ENCODE results near the gene FOXP2. TPM values are rescaled to one million over a fixed set of nuclear protein-coding genes. Genes with fewer than 3 reads are reported as not detected.

FOXP2 gene
- total RNA-seq, 2 experiments from 2014 or later = not detected

DNA sequence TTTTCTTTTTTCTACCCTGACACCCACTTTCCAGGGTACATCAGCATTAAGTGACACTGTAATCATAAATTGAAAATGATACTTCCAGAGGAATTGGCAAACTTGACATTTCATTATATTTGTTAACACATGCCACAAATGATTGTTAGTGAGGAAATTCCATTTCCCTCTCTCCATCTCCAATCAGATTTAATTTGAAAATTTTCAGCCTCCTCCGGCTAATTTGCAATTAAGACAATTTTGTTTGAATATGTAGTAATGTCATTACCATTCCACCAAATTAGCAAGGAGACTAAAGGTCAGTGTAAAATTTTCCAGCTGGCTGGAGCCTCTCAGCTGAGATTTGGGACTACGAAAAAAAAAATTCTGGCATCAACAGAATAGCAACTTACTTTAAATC, 242.7 kb downstream of the FOXP2 start:
- intact Hi-C loops (cut with DNase I, micrococcal nuclease) = no loop called here
- Histone ChIP-seq H3K27ac (ENCODE audit: low read depth in 1 of 2, low read length in 2 of 2) (no peak overlapping the region), H3K4me1 (ENCODE audit: insufficient read depth, low read length) (no peaks in the 10 kb centered on the region), H3K9me3 (ENCODE audit: control insufficient read depth in 1 of 2, insufficient read depth in 1 of 2, low read length in 2 of 2) (no peaks in the 10 kb centered on the region), H3K4me3 (ENCODE audit: low read length) (no peak overlapping the region), H3K27me3 (ENCODE audit: control insufficient read depth in 1 of 2, insufficient read depth in 2 of 2, low read length in 2 of 2) (no peaks in the 10 kb centered on the region), H3K36me3 (ENCODE audit: insufficient read depth, low read length) (no peaks in the 10 kb centered on the region)
- no peaks in the 10 kb centered on the region for H3K9me3 Mint-ChIP-seq
- no peaks in the 10 kb centered on the region for H3K4me1 Mint-ChIP-seq (ENCODE audit: low read depth)
- H3K36me3 Mint-ChIP-seq (ENCODE audit: low read depth) = no peaks in the 10 kb centered on the region
- H3K27me3 Mint-ChIP-seq = no peaks in the 10 kb centered on the region
- no peak overlapping the region for H3K4me3 Mint-ChIP-seq
- no peak for DNase-seq
- H3K27ac Mint-ChIP-seq = no peak overlapping the region
- CTCF ChIA-PET = no interaction called here
- POLR2A ChIA-PET = no interaction called here
- no peak for ATAC-seq (ENCODE audit: poor library complexity)
- TF ChIP-seq, protein P1, sequence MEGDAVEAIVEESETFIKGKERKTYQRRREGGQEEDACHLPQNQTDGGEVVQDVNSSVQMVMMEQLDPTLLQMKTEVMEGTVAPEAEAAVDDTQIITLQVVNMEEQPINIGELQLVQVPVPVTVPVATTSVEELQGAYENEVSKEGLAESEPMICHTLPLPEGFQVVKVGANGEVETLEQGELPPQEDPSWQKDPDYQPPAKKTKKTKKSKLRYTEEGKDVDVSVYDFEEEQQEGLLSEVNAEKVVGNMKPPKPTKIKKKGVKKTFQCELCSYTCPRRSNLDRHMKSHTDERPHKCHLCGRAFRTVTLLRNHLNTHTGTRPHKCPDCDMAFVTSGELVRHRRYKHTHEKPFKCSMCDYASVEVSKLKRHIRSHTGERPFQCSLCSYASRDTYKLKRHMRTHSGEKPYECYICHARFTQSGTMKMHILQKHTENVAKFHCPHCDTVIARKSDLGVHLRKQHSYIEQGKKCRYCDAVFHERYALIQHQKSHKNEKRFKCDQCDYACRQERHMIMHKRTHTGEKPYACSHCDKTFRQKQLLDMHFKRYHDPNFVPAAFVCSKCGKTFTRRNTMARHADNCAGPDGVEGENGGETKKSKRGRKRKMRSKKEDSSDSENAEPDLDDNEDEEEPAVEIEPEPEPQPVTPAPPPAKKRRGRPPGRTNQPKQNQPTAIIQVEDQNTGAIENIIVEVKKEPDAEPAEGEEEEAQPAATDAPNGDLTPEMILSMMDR (IDR thresholded peaks at IDR 0.05) = no peak

DNA sequence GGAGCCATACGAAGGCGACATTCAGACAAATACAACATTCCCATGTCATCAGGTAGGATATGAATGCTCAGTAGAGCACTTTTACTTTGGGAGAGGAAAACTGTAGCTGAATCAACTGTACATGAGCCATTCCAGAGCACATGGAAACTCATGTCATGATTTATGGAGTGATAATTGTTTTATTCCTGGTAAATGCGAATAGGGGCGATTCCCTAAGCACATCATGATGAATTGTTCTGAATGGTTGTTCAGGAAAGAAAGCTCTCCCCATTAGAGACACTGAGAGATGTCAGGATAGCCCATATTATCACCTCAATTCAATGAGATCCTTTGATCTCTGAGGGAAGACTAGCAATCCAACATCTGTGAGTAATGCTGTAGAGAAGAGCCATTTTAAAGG, 243.6 kb downstream of the FOXP2 start:
- H3K9me3 Mint-ChIP-seq = no peaks in the 10 kb centered on the region
- intact Hi-C loops (cut with DNase I, micrococcal nuclease) = no loop called here
- ChIA-PET POLR2A (no interaction called here), CTCF (no interaction called here)
- TF ChIP-seq, protein P1 (IDR thresholded peaks at IDR 0.05) = no peak
- no peaks in the 10 kb centered on the region for H3K27me3 Mint-ChIP-seq
- H3K4me1 ChIP-seq (ENCODE audit: insufficient read depth, low read length) = no peaks in the 10 kb centered on the region
- no peak overlapping the region for H3K27ac ChIP-seq (ENCODE audit: low read depth in 1 of 2, low read length in 2 of 2)
- H3K4me3 ChIP-seq (ENCODE audit: low read length) = no peak overlapping the region
- DNase-seq (no peak), ATAC-seq (ENCODE audit: poor library complexity) (no peak)
- H3K9me3 ChIP-seq (ENCODE audit: control insufficient read depth in 1 of 2, insufficient read depth in 1 of 2, low read length in 2 of 2) = no peaks in the 10 kb centered on the region
- H3K4me3 Mint-ChIP-seq = no peak overlapping the region
- H3K27me3 ChIP-seq (ENCODE audit: control insufficient read depth in 1 of 2, insufficient read depth in 2 of 2, low read length in 2 of 2) = no peaks in the 10 kb centered on the region
- H3K4me1 Mint-ChIP-seq (ENCODE audit: low read depth) = no peaks in the 10 kb centered on the region
- H3K27ac Mint-ChIP-seq = no peak overlapping the region
- no peaks in the 10 kb centered on the region for H3K36me3 ChIP-seq (ENCODE audit: insufficient read depth, low read length)
- H3K36me3 Mint-ChIP-seq (ENCODE audit: low read depth) = no peaks in the 10 kb centered on the region

DNA sequence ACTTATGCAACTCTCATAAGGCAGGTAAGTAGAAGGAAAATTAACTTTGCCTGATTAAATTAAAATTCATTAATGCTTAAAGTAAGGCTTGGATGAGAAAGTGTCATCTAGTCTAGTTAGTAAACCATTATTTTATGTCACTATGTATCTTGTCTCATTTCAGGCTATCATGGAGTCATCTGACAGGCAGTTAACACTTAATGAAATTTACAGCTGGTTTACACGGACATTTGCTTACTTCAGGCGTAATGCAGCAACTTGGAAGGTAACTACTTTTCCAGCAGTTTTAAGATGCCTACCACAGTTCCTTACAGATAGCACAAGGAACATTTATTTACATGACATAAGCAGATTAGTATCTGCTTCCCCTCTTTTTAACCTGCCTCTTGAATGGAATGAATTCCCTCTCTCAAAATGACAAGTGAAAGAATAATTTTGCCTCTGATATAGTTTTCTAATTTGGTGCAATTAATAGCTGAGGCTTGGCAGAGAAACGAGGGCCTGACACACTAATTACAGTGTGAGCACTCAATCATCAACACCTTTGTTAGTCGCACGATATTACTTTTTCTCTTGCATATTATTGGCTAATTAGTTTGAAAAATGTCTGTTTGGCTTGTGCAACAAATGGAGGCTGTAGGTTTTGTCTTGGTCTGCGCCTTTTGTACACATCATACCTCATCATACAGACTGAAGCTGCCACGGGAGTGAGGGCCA, 245.0 kb downstream of the FOXP2 start:
- CTCF ChIA-PET = no interaction called here

More for the DNA sequence above, 245.0 kb downstream of the FOXP2 start:
- Histone ChIP-seq H3K27ac (ENCODE audit: low read depth in 1 of 2, low read length in 2 of 2) (no peak overlapping the region), H3K4me1 (ENCODE audit: insufficient read depth, low read length) (no peaks in the 10 kb centered on the region), H3K36me3 (ENCODE audit: insufficient read depth, low read length) (no peaks in the 10 kb centered on the region), H3K27me3 (ENCODE audit: control insufficient read depth in 1 of 2, insufficient read depth in 2 of 2, low read length in 2 of 2) (no peaks in the 10 kb centered on the region), H3K9me3 (ENCODE audit: control insufficient read depth in 1 of 2, insufficient read depth in 1 of 2, low read length in 2 of 2) (no peaks in the 10 kb centered on the region), H3K4me3 (ENCODE audit: low read length) (no peak overlapping the region)
- intact Hi-C loops (cut with DNase I, micrococcal nuclease) = no loop called here
- POLR2A ChIA-PET = no interaction called here
- H3K4me3 Mint-ChIP-seq = no peak overlapping the region
- no peaks in the 10 kb centered on the region for H3K36me3 Mint-ChIP-seq (ENCODE audit: low read depth)
- no peak for ATAC-seq (ENCODE audit: poor library complexity)
- H3K4me1 Mint-ChIP-seq (ENCODE audit: low read depth) = no peaks in the 10 kb centered on the region
- DNase-seq = no peak
- no peaks in the 10 kb centered on the region for H3K27me3 Mint-ChIP-seq
- H3K27ac Mint-ChIP-seq = no peak overlapping the region
- TF ChIP-seq, protein P1 (IDR thresholded peaks at IDR 0.05) = no peak
- H3K9me3 Mint-ChIP-seq = no peaks in the 10 kb centered on the region

All from CD4-positive, alpha-beta T cell (primary cell).